Astrocyte (in vitro differentiated cells and primary cell): ENCODE results near the gene KIF18A. TPM values are rescaled to one million over a fixed set of nuclear protein-coding genes. Genes with fewer than 3 reads are reported as not detected.
A peak's percentile ranks its signal among the peaks of the same experiment; 100 is the strongest.

Source experiments
- DNase-seq: peaks from one replicate; pipeline ENCODE4 v3.0.0-alpha.2; 2010; ENCODE audit warnings: low read depth
- FAIRE-seq: peaks from 2 replicates; lab custom pipeline; 2011; peaks lifted over from hg19 to GRCh38; lab: Jason Lieb, UNC
- H2AFZ ChIP-seq: 2 replicates; pipeline ENCODE4 v1.6.0; 2012; ENCODE audit warnings: low read depth, low read length, inconsistent platforms
- H3K27ac ChIP-seq: 2 replicates; pipeline ENCODE4 v1.5.1; 2011; ENCODE audit warnings: low read depth, low read length, inconsistent platforms
- H3K27me3 ChIP-seq: 2 replicates; pipeline ENCODE4 v1.6.0; 2011; ENCODE audit warnings: low read length, inconsistent platforms; ENCODE audit not compliant: insufficient read depth
- H3K36me3 ChIP-seq: 2 replicates; pipeline ENCODE4 v1.5.1; 2011; ENCODE audit warnings: low read length, inconsistent platforms; ENCODE audit not compliant: insufficient read depth
- H3K4me1 ChIP-seq: 2 replicates; pipeline ENCODE4 v1.5.1; 2011; ENCODE audit warnings: low read length, inconsistent platforms; ENCODE audit not compliant: insufficient read depth
- H3K4me2 ChIP-seq: 2 replicates; pipeline ENCODE4 v1.6.0; 2012; ENCODE audit warnings: low read length, inconsistent platforms
- H3K4me3 ChIP-seq: 2 replicates; pipeline ENCODE4 v1.5.1; 2011; ENCODE audit warnings: low read depth, mild to moderate bottlenecking, low read length, inconsistent platforms; ENCODE audit not compliant: insufficient read depth
- H3K79me2 ChIP-seq: 2 replicates; pipeline ENCODE4 v1.6.0; 2012; ENCODE audit warnings: mild to moderate bottlenecking, low read length, inconsistent platforms; ENCODE audit not compliant: insufficient read depth
- H3K9ac ChIP-seq: 2 replicates; pipeline ENCODE4 v1.6.0; 2012; ENCODE audit warnings: mild to moderate bottlenecking, low read length, inconsistent platforms
- H3K9me3 ChIP-seq: 2 replicates; pipeline ENCODE4 v1.5.1; 2012; ENCODE audit warnings: low read depth, mild to moderate bottlenecking, low read length, inconsistent platforms; ENCODE audit not compliant: insufficient read depth
- H4K20me1 ChIP-seq: 2 replicates; pipeline ENCODE4 v1.6.0; 2012; ENCODE audit warnings: low read length, inconsistent platforms; ENCODE audit not compliant: insufficient read depth
- H3K27ac Mint-ChIP-seq: one replicate; pipeline ENCODE4 v1.8.0; 2021; ENCODE audit warnings: mild to moderate bottlenecking, mixed read lengths; ENCODE audit not compliant: unreplicated experiment
- H3K27me3 Mint-ChIP-seq: one replicate; pipeline ENCODE4 v1.8.0; 2021; ENCODE audit warnings: low read depth, mixed read lengths; ENCODE audit not compliant: unreplicated experiment
- H3K36me3 Mint-ChIP-seq: one replicate; pipeline ENCODE4 v1.8.0; 2021; ENCODE audit warnings: low read depth, mixed read lengths; ENCODE audit not compliant: unreplicated experiment
- H3K4me1 Mint-ChIP-seq: one replicate; pipeline ENCODE4 v1.8.0; 2021; ENCODE audit warnings: low read depth, mixed read lengths; ENCODE audit not compliant: unreplicated experiment
- H3K4me3 Mint-ChIP-seq: one replicate; pipeline ENCODE4 v1.8.0; 2021; ENCODE audit warnings: mild to moderate bottlenecking, moderate library complexity, mixed read lengths; ENCODE audit not compliant: unreplicated experiment
- H3K9me3 Mint-ChIP-seq: one replicate; pipeline ENCODE4 v1.8.0; 2021; ENCODE audit warnings: mild to moderate bottlenecking, mixed read lengths; ENCODE audit not compliant: unreplicated experiment
- EZH2 ChIP-seq: IDR thresholded peaks from 2 replicates; pipeline ENCODE4 v1.6.1; 2012; ENCODE audit warnings: mild to moderate bottlenecking, low read length, inconsistent platforms; ENCODE audit not compliant: insufficient read depth
- total RNA-seq: library from RNA; stranded (reverse); gene quantifications from 2 replicates; pipeline ENCODE4 v1.2.1, GENCODE V29; 2021
- TF ChIP-seq, protein P1 (sequence below): IDR thresholded peaks from 2 replicates; pipeline ENCODE4 v1.5.1; 2011; ENCODE audit warnings: low read depth, mild to moderate bottlenecking, inconsistent platforms, low read length, moderate library complexity; ENCODE audit not compliant: insufficient read depth

The KIF18A gene
- total RNA-seq, 1 donor from 2014 or later: 3.8 TPM

DNA sequence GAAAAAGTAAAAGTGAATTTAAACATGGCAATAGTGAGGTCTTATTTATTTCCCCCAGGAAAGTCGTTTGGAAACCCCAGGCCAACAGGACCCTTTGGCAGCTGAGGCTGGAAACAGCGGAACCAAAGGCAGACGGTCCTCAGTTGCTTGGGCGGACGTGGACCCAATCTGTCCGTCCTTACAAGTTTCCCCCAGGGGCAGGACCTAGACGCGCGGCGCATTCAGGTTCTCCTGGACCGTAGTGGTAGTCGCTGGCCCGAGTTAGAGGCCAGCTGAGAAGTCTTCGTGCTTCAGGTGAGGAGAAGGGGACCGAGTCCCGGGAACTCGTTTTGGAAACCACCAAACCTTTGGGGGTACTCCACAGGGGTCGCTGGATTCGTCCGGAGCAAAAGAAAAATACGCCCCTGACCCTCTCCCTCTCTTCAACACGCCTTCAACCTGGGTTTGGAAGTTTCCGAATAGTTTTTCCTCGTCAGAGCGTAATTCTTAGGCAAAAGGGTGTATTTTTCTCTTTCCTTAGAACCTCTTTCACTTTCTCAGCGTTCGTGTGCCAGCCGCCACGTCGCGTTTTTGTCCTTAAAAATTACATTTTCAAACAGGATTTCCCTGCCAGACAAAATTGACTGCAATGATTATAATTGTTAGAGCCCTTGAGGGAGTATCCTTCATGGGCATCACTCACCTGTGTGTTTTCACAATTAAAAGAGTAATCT lies 2.3 kb upstream of the KIF18A start:
- Mint-ChIP-seq H3K4me3 (peak overlapping the region; percentile 97), H3K9me3 (no peaks in the 10 kb centered on the region), H3K27me3 (no peaks in the 10 kb centered on the region), H3K4me1 (peaks cover 13% of the 10 kb centered on the region), H3K27ac (peak overlapping the region; percentile 97), H3K36me3 (peaks cover 6% of the 10 kb centered on the region)
- no peaks in the 10 kb centered on the region for H3K27me3 ChIP-seq
- DNase-seq (peak; percentile 69), FAIRE-seq (no peak)
- H3K79me2 ChIP-seq: peaks cover 73% of the 10 kb centered on the region
- TF ChIP-seq, protein P1, sequence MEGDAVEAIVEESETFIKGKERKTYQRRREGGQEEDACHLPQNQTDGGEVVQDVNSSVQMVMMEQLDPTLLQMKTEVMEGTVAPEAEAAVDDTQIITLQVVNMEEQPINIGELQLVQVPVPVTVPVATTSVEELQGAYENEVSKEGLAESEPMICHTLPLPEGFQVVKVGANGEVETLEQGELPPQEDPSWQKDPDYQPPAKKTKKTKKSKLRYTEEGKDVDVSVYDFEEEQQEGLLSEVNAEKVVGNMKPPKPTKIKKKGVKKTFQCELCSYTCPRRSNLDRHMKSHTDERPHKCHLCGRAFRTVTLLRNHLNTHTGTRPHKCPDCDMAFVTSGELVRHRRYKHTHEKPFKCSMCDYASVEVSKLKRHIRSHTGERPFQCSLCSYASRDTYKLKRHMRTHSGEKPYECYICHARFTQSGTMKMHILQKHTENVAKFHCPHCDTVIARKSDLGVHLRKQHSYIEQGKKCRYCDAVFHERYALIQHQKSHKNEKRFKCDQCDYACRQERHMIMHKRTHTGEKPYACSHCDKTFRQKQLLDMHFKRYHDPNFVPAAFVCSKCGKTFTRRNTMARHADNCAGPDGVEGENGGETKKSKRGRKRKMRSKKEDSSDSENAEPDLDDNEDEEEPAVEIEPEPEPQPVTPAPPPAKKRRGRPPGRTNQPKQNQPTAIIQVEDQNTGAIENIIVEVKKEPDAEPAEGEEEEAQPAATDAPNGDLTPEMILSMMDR: no peak
- TF ChIP-seq EZH2: no peak
- H3K36me3 ChIP-seq: no peaks in the 10 kb centered on the region
- peaks cover 11% of the 10 kb centered on the region for H3K4me1 ChIP-seq
- H3K4me2 ChIP-seq: peak overlapping the region; percentile 89
- peak overlapping the region; percentile 77 for H2AFZ ChIP-seq
- H3K4me3 ChIP-seq: peak overlapping the region; percentile 87
- H4K20me1 ChIP-seq: no peaks in the 10 kb centered on the region
- no peaks in the 10 kb centered on the region for H3K9me3 ChIP-seq
- H3K9ac ChIP-seq: peak overlapping the region; percentile 98
- peak overlapping the region; percentile 95 for H3K27ac ChIP-seq

GRCh38 chr11:28108958-28109357 lies 1.0 kb upstream of the KIF18A start:
- Histone ChIP-seq H3K9ac (peak overlapping the region; percentile 98), H3K79me2 (peaks cover 86% of the 10 kb centered on the region), H3K36me3 (no peaks in the 10 kb centered on the region), H3K4me1 (peaks cover 11% of the 10 kb centered on the region), H3K4me3 (peak overlapping the region; percentile 65), H4K20me1 (no peaks in the 10 kb centered on the region), H3K9me3 (no peaks in the 10 kb centered on the region), H3K27me3 (no peaks in the 10 kb centered on the region), H3K4me2 (peak overlapping the region; percentile 89), H3K27ac (peak overlapping the region; percentile 92), H2AFZ (no peak overlapping the region)
- Mint-ChIP-seq H3K27ac (peak overlapping the region; percentile 98), H3K4me1 (peaks cover 16% of the 10 kb centered on the region), H3K9me3 (no peaks in the 10 kb centered on the region), H3K4me3 (peak overlapping the region; percentile 97), H3K36me3 (no peaks in the 10 kb centered on the region), H3K27me3 (no peaks in the 10 kb centered on the region)
- FAIRE-seq (no peak), DNase-seq (no peak)
- TF ChIP-seq EZH2: no peak
- TF ChIP-seq, protein P1: no peak

- Mint-ChIP-seq H3K36me3 (no peaks in the 10 kb centered on the region), H3K27ac (peak overlapping the region; percentile 98), H3K4me1 (peaks cover 16% of the 10 kb centered on the region), H3K27me3 (no peaks in the 10 kb centered on the region), H3K9me3 (no peaks in the 10 kb centered on the region), H3K4me3 (peak overlapping the region; percentile 97)
- H3K9ac ChIP-seq: peak overlapping the region; percentile 92
- H3K4me1 ChIP-seq: peaks cover 11% of the 10 kb centered on the region
- H4K20me1 ChIP-seq: no peaks in the 10 kb centered on the region
- TF ChIP-seq, protein P1: no peak
- no peak for TF ChIP-seq EZH2
- no peaks in the 10 kb centered on the region for H3K27me3 ChIP-seq
- H3K4me2 ChIP-seq: peak overlapping the region; percentile 89
- peak overlapping the region; percentile 92 for H3K27ac ChIP-seq
- FAIRE-seq (no peak), DNase-seq (no peak)
- H3K9me3 ChIP-seq: no peaks in the 10 kb centered on the region
- H3K36me3 ChIP-seq: no peaks in the 10 kb centered on the region
- peak overlapping the region; percentile 48 for H2AFZ ChIP-seq
- peak overlapping the region; percentile 85 for H3K4me3 ChIP-seq
- peaks cover 89% of the 10 kb centered on the region for H3K79me2 ChIP-seq
Observed at GRCh38 chr11:28107191-28107749, 686 bp downstream of the KIF18A start.
